Prostate gland (tissue), 2 donors: ENCODE data around the gene MLLT6.

Experiments
- POLR2A ChIP-seq: fragments of 450-650 bp; IDR thresholded peaks from one replicate; pipeline ENCODE4 v1.6.1; 2016; ENCODE audit warnings: antibody characterized with exemption, mild to moderate bottlenecking
- POLR2AphosphoS5 ChIP-seq: sonication (generic); formaldehyde crosslinking; IDR thresholded peaks from one replicate; pipeline ENCODE4 v1.6.1; 2017; ENCODE audit warnings: antibody characterized with exemption
- TF ChIP-seq, protein P1 (sequence below), 4 experiments: fragments of 200-600 bp in 2 of 4; fragments of 450-650 bp in 2 of 4; sonication (generic) in 2 of 4; IDR thresholded peaks; 1 replicate in 3 of 4; 2 replicates in 1 of 4; pipeline ENCODE4 v1.5.1; 2016 to 2019; ENCODE audit warnings: antibody characterized with exemption in 4 of 4, mild to moderate bottlenecking in 2 of 4, moderate library complexity in 2 of 4

DNA sequence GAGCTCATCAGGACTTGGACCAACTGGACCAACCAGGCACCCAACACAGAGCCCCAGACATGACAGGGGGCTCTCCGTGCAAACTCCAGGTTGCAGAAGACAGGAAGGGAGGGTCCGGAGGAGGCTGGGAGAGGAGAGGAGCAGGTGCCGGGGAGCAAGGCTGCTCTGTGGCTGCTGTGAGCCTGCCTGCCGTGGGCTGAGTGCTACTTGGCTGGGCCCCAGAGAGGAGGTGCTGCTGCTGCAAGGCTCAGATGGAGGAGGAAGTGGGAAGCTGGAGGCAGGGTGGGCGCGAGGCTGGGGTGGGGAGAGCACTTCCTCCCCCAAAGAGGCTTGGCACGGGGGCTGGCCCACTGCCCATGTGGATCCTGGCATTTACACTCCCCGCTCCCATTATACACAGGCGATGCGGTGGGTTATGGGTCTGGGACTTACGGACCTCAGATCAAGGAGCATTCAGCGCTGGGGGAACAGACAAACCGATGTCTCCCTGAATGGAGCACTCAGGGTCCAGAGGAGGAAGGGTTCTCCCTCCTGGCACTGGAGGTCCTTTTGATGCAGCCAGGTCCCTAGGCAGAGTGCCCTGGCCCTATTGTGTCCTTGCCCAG is 46.2 kb upstream of the MLLT6 start:
- TF ChIP-seq POLR2AphosphoS5 (no peak), POLR2A (no peak)
- TF ChIP-seq, protein P1, sequence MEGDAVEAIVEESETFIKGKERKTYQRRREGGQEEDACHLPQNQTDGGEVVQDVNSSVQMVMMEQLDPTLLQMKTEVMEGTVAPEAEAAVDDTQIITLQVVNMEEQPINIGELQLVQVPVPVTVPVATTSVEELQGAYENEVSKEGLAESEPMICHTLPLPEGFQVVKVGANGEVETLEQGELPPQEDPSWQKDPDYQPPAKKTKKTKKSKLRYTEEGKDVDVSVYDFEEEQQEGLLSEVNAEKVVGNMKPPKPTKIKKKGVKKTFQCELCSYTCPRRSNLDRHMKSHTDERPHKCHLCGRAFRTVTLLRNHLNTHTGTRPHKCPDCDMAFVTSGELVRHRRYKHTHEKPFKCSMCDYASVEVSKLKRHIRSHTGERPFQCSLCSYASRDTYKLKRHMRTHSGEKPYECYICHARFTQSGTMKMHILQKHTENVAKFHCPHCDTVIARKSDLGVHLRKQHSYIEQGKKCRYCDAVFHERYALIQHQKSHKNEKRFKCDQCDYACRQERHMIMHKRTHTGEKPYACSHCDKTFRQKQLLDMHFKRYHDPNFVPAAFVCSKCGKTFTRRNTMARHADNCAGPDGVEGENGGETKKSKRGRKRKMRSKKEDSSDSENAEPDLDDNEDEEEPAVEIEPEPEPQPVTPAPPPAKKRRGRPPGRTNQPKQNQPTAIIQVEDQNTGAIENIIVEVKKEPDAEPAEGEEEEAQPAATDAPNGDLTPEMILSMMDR (IDR thresholded peaks at IDR 0.05) = no peak
